HT1080 (cell line): Measurements from ENCODE around the gene OR5A1. TPM values are rescaled to one million over a fixed set of nuclear protein-coding genes. Genes with fewer than 3 reads are reported as not detected.
"Not testable (repeated sequence)": the region's sequence is repeated elsewhere in the genome, so short reads cannot be mapped to it uniquely, and the experiment has no call there.

ENCODE experiments used
- DNase-seq: peaks from one replicate; pipeline ENCODE4 v3.0.0-alpha.2; 2015; ENCODE audit warnings: low read depth
- polyA plus RNA-seq, 2 experiments: library from polyadenylated mRNA; depleted of rRNA; stranded (reverse); fragments of >200 nt; gene quantifications; 2 replicates each; pipeline ENCODE4 v1.2.3, GENCODE V29; 2015
- total RNA-seq: library from RNA; depleted of rRNA; stranded (reverse); fragments of >200 nt; shearing (Covaris generic); gene quantifications from 2 replicates; pipeline ENCODE4 v1.2.3, GENCODE V29; 2014; rRNA removed

Gene OR5A1
- total RNA-seq = not detected in 2 replicates
- polyA plus RNA-seq (2015; cell fraction: cytosol; rRNA removed) = not detected in 2 replicates
- polyA plus RNA-seq (2015; cell fraction: nucleus; rRNA removed) = not detected in 2 replicates

DNA sequence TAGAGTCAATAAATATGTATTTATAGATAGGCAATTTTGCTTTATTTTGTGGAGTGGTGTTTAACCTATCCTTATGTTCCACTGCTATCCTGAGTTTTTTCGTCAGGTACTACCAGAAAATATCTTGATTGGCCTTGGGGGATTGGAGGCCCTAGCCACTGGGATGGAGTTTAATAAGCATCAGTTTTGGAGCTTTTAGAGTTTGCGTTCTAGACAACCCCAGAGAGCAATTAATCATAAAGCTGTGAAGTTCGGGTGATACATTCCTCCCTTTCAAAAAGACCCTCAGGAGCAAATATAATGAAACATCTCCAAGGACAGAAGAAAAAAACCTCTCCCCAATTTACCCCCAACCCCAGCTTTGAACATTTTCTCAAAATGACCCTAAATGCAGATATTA lies at the start of gene OR5A1:
OR5A1 (plus strand) TSS at position 301 of the 400 bp plus-strand sequence. CDS start 6,700 bp downstream, outside the sequence.
- DNase-seq = no peak

DNA sequence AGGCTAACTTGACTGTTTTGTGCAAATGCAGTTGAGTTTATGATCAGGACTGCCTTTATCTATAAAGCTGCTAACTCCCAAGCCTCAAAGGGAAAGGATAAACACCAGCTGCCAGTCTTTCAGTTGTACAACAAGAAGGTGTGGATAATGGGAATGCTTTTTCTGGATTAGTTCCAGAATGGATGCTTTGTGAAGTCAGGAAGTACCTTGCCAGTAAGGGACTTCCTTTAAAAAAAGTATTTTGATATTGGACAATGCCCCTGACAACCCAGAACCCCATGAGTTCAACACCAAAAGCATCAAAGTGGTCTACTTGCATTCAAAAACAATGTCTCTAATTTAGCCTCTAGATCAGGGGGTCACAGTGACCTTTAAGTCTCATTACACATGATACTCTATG lies 42.1 kb upstream of the OR5A1 start:
- no peak for DNase-seq

DNA sequence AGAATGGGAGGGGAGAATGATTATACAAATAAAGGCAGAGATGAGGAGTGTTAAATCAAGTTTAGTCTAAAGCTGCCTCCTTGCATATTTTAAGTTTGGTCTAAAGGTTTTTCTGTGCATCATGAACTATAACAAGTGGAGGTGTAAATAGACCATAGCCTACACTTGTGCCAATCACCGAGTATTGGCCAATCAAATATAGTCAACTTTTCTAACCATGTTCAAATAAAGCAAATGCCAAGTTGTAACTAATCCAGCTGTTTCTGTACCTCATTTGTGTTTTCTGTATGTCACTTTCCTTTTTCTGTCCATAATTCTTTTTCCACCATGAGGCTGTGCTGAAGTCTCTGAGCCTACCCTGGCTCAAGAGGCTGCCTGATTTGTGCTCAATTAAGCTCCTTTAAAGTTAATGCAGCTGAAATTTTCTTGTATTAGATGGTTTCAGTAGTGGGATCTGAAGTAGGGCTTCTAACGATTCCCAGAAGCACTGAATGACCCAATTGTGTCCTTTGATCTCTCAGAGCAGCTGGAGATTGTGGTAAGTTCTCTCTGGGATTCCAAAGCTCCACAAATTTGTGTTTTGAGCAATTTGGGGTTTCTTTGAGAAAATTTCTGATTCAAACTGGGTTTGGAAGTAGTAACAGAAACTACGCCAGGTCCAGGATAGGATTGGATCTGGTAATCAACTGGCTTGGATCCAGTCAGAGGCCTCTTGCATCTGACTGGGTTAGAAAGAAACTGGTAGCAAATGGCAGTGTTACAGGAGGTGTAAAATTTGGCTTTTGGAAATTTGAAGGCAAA lies 35.6 kb upstream of the OR5A1 start:
- no peak for DNase-seq

DNA sequence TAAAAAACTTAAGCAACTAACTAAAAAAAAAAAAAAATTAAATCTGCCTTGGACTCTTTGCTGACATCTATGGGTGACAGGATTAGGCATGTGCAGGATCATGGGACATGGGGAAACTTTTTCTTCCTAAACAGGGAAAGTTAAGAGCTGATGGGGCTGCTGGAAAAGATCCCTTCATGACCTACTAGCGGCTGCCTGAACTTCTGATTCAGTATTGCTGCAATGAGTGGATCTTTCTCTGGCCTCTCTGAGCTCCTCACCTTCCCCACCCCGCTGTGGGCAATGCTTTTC lies 35.1 kb upstream of the OR5A1 start:
- DNase-seq = no peak

DNA sequence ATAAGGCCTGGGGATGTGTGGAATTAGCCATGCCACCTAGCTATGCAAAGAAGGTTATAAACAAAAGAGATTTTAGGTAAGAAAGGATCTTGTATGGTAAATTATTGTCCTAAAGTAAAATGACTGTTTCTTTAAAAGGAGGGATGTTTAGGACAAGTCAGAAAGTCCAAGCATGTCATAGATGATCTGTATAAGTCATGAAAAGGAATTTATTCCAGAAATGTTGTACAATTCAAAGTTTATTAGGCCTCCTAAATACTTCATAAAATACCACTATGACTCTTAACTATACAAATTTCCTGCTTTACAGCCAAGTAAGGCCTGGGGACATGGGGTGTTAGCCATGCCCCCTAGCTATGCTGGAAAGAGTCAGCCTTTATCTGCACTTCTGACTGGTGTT lies 32.7 kb upstream of the OR5A1 start:
- DNase-seq = no peak

DNA sequence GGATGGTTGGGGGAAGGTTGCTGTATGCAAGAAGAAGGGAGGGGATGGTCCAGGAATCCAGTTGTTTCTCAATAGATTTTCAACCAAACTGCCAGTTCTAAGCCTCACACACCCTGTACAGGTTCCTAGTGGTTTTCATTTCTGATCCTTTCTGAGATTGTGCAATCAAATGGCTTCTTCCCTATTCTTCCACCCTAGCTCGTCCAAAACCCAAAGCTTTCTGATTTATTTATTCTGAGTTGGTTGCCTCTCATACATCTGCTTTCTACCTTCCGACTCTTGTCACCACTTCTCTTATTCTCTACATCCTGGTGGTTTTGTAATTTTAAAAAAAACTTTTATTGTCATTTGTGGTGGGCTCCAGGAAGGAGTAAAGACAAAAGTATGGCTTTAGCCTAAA lies 22.6 kb upstream of the OR5A1 start:
- no peak for DNase-seq

DNA sequence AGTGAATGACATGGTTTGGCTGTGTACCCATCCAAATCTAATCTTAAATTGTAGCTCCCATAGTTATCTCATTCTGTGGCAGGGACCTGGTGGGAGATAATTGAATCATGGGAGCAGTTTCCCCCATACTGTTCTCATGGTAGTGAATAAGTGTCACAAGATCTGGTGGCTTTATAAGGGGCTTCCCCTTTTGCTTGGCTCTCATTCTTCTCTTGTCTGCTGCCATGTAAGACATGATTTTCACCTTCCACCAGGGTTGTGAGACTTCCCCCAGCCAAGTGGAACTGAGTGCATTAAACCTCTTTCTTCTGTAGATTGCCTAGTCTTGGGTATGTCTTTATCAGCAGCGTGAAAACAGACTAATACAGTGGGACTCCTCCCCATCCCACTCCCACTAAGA lies 21.2 kb upstream of the OR5A1 start:
- no peak for DNase-seq

DNA sequence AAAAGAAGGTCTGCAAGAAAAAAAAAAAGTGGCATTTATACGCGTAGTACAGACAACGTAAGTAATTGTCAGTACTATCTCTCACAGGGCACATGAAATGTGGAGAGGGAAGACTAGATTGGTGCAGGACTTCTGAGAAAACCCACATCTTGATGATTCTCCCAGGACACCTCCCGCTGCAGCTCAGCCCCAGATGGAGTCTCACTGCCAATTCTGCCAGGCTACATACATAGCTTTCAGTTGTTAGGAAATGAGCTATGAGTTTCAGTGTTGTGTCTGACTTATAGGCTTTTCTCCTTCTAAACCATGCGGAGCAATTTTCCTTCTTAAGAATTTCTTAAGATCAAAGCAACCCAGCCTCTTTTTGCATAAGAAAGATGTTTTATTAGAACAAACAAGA lies 19.7 kb upstream of the OR5A1 start:
- DNase-seq = no peak

DNA sequence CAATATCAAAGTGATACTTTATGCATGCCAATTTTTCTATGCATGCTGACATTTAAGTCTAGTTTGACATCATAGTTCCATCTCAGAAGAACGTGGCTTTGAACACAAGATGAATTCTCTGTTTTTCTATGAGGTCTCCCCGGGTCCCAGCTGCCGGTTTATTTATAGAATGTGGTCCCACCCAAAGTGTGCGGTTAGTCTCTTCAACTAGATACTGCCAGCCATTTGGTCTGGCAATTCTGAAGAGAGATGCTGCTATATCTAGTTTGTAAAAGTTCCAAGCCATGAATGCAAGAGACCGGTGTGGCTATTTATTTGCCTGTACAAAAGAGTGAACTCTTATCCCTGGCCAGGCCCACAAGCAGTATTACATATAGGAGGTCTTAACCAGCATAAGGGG lies 19.2 kb upstream of the OR5A1 start:
- no peak for DNase-seq

DNA sequence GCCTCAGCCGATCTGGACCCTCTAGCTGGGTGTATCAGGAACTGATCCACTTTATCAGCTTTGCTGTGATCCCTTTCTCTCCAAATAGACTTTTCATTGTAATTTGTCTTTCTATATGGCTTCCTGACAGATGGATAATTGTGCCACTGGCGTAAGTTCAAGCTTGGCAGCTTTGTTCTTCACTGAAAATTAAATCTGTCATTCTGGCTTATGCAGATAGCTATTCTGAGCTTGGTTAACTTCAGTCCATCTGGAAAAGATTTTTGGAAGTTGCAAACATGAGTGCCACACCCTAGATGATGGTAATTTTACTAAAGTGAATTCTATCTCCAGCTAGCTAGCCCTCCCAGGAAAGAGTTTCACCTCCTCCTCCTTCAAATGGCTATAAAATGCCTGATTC lies 18.1 kb upstream of the OR5A1 start:
- no peak for DNase-seq

DNA sequence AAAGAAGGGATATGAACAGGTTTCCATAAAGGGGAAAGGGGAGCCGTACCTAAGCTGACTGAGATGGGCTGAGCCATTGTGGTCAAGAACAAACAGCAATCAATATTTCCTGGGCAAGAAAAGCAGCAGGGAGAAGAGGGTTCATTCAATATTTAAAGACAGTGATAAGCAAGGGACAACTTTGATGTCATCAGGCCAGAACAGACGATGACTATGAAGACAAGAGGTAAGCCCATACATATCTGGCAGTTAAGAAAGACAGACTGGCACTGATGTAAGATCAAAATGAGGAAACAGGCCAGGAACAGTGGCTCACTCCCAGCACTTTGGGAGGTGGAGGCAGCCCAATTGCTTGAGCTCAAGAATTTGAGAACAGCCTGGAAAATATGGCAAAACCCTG lies 12.4 kb upstream of the OR5A1 start:
- no peak for DNase-seq

DNA sequence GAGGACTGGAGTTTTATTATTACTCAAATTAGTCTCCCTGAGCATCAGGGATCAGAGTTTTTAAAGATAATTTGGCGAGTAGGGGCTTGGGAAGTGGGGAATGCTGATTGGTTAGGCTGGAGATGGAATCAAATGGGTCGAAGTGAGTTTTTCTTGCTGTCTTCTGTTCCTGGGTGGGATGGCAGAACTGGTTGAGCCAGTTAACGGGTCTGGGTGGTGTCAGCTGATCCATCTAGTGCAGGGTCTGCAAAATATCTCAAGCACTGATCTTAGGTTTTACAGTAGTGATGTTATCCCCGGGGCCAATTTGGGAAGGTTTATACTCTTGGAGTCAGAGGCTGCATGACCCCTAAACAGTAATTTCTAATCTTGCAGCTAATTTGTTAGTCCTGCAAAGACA lies 11.1 kb upstream of the OR5A1 start:
- DNase-seq = no peak

DNA sequence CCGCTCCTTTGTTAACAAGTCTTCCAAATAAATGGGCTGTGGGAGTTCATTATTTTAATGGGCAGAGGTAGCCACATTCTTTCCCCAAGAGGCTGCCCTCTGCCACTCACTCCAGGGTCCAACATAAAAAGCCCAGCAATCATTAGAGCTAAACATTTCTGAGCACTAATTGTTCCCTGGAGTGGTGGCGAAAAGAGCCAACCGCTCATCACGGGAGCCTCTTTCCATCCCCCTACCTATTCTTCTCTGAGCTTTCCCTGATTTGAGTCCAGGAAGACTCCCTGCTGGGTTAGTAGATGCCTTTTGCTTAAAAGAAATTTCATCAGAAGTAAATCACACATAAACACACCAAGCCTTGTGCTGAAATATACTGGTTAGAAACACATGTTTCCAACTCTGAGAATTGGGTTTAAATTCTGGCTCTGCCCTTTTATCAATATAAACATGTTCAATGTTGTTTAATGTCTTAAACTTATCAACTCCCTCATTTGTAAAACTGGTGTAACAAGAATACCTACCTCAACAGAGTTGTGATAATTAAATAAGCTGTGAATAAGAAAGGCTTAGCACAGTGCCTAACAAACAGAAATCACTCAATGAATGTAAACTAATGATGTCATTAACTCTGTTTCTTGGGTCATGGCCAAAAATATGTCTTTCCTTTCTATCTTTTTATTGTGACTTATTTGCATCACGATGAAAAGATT lies 9.8 kb upstream of the OR5A1 start, which contains the start of gene OR5A2:
OR5A2 (minus strand) TSS at position 53 of the 707 bp plus-strand sequence. CDS start 3,460 bp downstream, outside the sequence.
- DNase-seq = no peak

DNA sequence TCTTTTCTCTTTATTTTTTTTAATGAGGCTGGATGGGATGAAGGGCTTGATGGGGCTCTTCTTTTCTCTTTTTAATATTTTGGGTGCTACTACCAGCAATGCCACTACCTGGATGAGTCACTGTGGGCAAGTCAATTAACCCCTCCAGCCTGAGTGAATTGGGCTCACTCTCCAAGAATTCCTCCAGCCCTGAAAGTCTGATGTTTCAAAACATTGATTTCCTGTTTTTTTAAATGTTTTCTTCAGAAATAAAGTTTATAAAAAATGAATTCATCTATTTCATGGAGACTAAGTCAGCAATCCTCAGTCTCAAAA lies 9.2 kb upstream of the OR5A1 start:
- DNase-seq = no peak

DNA sequence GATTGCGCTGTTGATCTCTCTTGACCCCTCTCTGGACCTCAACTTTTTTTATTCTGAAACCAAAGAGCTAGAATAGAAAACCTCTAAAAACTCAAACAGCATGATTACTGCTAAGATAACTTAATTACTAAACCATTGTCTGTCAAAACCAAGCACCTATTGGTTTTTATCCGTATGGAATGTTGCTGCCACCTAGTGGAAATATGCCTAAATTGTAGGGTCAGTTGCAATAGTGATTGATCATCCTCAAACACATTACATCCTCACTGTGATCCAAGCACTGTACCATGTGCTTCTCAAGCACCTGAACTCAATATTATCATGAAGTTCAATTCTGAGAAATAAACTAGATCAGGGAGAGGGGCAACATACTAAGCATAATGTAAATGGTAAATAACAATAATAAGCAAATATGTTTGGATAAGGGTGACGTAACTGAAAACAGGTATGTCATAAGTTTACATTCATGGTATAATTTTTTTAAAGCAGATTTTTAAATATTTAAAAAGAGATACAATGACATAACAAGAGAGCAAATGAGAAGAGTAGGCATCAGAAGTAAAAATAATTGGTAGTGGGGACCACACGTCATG lies 6.2 kb upstream of the OR5A1 start:
- DNase-seq = peak; percentile 36

DNA sequence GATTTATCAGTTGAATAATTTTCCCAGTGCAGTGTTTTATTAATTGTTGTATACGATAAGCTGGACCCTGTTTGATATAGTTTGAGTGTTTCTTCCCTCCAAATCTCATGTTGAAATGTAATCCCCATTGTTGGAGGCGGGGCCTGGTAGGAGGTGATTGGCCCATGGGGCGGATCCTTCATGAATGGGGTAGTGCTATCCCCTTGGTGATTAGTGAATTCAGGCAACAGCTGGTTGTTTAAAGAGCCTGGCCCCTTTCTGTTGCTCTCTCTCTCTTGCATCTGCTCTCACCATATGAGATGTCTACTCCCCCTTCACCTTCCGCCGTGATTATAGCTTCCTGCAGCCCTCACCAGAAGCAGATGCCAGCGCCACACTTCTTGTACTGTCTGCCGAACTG lies 1.5 kb downstream of the OR5A1 start:
- no peak for DNase-seq

DNA sequence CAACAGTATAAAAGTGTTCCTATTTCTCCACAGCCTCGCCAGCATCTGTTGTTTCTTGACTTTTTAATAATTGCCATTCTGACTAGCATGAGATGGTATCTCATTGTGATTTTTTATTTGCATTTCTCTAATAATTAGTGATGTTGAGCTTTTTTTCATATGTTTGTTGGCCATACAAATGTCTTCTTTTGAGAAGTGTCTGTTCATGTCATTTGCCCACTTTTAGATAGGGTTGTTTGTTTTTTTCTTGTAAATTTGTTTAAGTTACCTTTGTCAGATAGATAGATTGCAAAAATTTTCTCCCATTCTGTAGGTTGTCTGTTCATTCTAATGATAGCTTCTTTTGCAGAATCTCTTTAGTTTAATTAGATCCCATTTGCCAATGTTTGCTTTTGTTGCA lies 9.4 kb downstream of the OR5A1 start:
- not testable (repeated sequence) for DNase-seq

DNA sequence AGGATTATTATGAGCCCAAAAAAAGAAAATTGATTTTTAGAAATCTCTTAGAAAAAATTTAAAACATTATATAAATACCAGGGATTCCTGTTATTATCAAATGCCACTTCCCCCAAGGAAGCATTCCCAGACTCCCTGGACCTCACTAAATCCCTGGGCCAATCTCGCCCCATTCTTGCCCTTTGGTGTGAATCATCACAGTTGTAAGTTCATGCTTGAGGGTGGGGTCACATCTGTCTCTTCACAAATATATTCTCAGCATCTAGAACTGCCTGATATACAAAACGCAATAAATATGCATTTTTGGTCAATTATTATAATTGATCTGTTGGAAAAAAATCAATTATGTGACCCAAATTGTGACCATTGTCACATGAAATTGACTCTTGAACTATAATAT lies 12.2 kb downstream of the OR5A1 start:
- DNase-seq = no peak

DNA sequence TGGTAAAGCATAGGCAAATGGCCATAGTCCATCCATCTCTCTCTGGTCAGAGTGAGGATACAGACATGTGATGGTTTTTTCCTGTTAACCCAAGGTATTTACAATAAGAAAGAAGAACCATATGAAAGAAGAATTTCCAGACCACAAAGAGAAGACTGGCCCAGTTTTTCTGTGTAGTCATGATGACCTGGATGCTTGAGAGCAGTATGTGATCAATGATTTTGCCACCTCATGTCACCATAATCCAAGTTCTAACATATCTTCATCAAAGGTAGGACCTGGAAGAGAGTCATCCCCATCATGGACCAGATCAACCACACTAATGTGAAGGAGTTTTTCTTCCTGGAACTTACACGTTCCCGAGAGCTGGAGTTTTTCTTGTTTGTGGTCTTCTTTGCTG lies 20.4 kb downstream of the OR5A1 start, which contains the start of gene OR4D6:
OR4D6 (plus strand) TSS at position 301 of the 400 bp plus-strand sequence; CDS start at position 301, 0 bp downstream.
- no peak for DNase-seq

DNA sequence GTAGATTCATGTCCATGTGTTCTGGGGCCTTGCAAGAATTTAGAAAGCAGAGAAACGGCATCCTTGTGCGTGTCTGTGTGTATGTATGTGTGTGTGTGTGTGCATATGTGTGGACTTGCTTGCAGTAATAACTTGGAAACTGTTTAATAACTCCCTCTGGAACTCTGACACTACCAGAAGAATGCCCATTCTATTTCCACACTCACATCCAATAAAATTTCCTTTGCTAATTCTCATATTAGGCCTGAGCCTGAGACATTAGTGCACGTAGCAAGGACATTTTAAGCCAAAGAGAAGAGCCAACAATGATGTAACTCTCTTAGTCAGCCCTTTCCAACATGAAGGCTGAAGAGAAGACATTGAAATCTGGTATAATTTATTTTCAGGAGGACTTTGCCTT lies 23.6 kb downstream of the OR5A1 start:
- no peak for DNase-seq

DNA sequence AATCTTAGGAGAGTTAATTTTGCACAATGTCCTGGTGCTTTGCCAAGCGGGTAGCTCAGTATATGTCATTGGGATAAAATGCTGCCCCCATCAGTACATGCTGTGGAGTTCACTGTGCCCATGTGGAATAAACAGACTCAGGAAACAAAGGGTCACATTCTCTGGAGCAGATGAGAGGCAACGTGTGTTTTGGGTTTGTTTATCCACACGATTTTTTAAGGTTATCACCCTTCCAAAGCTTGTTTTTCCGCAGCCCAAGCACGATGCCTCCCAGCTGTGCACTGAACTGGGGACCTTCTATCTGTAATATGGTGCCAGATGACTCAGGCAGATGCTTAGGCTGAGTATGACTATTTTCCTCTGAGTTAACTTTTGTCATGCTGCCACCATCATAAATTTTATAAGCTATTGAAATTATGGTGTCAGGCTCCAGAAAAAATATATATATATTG lies 26.9 kb downstream of the OR5A1 start:
- peak; percentile 11 for DNase-seq

DNA sequence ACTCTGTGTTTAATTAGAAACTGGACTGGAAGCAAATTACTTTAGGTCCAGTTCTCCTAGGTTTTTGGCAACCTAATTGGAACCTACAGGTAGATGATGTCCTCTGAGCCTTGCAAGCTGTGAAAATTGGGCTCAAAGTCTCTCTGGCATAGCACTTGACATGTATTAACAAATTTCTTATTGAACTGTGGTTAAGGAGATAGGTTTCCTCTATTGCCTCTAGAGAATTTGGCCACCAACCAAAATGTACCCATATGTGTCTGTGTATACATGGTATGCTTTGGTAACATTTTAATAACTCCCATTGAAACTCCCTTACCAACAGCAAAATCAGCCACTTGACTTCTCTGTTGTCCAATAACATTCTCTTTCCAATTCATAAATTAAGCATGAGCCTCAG lies 36.7 kb downstream of the OR5A1 start, which contains the start of gene OR4D10:
OR4D10 (plus strand) TSS at position 301 of the 400 bp plus-strand sequence. CDS start 4,115 bp downstream, outside the sequence.
- DNase-seq = no peak
